H1 (cell line): ENCODE data around the gene MAP3K3. TPM values are rescaled to one million over a fixed set of nuclear protein-coding genes. Genes with fewer than 3 reads are reported as not detected.

Experiments used
- CTCF ChIA-PET: fragments of 300-600 bp; sonication (Branson Sonifier 250); formaldehyde crosslinking; loops from one replicate; lab custom pipeline; 2021; ENCODE audit not compliant: partially characterized antibody; lab: Charles Lee
- POLR2A ChIA-PET: fragments of 300-600 bp; sonication (Branson Sonifier 250); formaldehyde crosslinking; loops from one replicate; lab custom pipeline; 2021; ENCODE audit warnings: inconsistent platforms; ENCODE audit not compliant: partially characterized antibody; lab: Charles Lee
- DNase-seq, 2 experiments: peaks; one replicate each; pipeline versions ENCODE4 v3.0.0 to v3.0.0-alpha.2; 2010 to 2022; ENCODE audit warnings: low spot score in 2 of 2, low read depth in 1 of 2, mixed read lengths in 1 of 2
- FAIRE-seq: peaks from 2 replicates; lab custom pipeline; 2011; peaks lifted over from hg19 to GRCh38; lab: Jason Lieb, UNC
- H2AFZ ChIP-seq: 2 replicates; pipeline ENCODE4 v1.8.1; 2012; ENCODE audit warnings: low read length, inconsistent platforms
- H2AK5ac ChIP-seq: 2 replicates; pipeline ENCODE4 v1.6.1; 2013; ENCODE audit warnings: low read depth, low read length
- H2BK120ac ChIP-seq: replicated peaks from 2 replicates; pipeline ENCODE3; 2013; ENCODE audit warnings: low read depth, low read length, inconsistent platforms
- H2BK12ac ChIP-seq: 2 replicates; pipeline ENCODE4 v1.6.1; 2013; ENCODE audit warnings: low read depth, low read length
- H2BK15ac ChIP-seq: 2 replicates; pipeline ENCODE4 v1.6.1; 2013; ENCODE audit warnings: low read length
- H2BK20ac ChIP-seq: 2 replicates; pipeline ENCODE4 v1.6.1; 2013; ENCODE audit warnings: low read length
- H2BK5ac ChIP-seq: 2 replicates; pipeline ENCODE4 v1.6.1; 2013; ENCODE audit warnings: low read depth, low read length
- H3K14ac ChIP-seq: 2 replicates; pipeline ENCODE4 v1.6.1; 2013; ENCODE audit warnings: inconsistent platforms; ENCODE audit not compliant: insufficient read length
- H3K18ac ChIP-seq: 2 replicates; pipeline ENCODE4 v1.6.1; 2013; ENCODE audit warnings: low read length; ENCODE audit errors: extremely low read depth
- H3K23ac ChIP-seq: 2 replicates; pipeline ENCODE4 v1.6.1; 2013; ENCODE audit warnings: inconsistent platforms; ENCODE audit not compliant: insufficient read length
- H3K23me2 ChIP-seq: 2 replicates; pipeline ENCODE4 v1.6.1; 2013; ENCODE audit warnings: low read depth, low read length
- H3K27ac ChIP-seq: 2 replicates; pipeline ENCODE4 v1.6.1; 2011; ENCODE audit warnings: low read depth, low read length, inconsistent platforms
- H3K27me3 ChIP-seq, 4 experiments: replicated peaks in 1 of 4; 1 replicate in 1 of 4; 2 replicates in 3 of 4; pipeline versions ENCODE4 v1.6.1 to v1.8.1; 2011 to 2013; ENCODE audit warnings: low read length in 3 of 4, mild to moderate bottlenecking in 3 of 4, inconsistent platforms in 2 of 4, mixed read lengths in 2 of 4, moderate library complexity in 1 of 4; ENCODE audit not compliant: control insufficient read depth in 3 of 4, insufficient read depth in 3 of 4; ENCODE audit errors: extremely low read depth in 1 of 4
- H3K36me3 ChIP-seq, 4 experiments: 2 replicates each; pipeline versions ENCODE4 v1.6.1 to v1.8.1; 2011 to 2013; ENCODE audit warnings: mild to moderate bottlenecking in 4 of 4, low read length in 3 of 4, moderate library complexity in 2 of 4, control low read depth in 1 of 4, inconsistent platforms in 1 of 4; ENCODE audit not compliant: insufficient read depth in 4 of 4, control insufficient read depth in 2 of 4
- H3K4ac ChIP-seq: replicated peaks from 2 replicates; pipeline ENCODE3; 2013; ENCODE audit warnings: low read length, low read depth, mixed read lengths, inconsistent platforms; ENCODE audit not compliant: insufficient read length
- H3K4me1 ChIP-seq, 4 experiments: replicated peaks in 1 of 4; 1 replicate in 1 of 4; 2 replicates in 3 of 4; pipeline versions ENCODE4 v1.6.1 to v1.8.1; 2011 to 2013; ENCODE audit warnings: low read length in 3 of 4, inconsistent platforms in 2 of 4, mixed read lengths in 1 of 4; ENCODE audit not compliant: insufficient read depth in 4 of 4, control insufficient read depth in 3 of 4
- H3K4me2 ChIP-seq, 2 experiments: 2 replicates each; pipeline versions ENCODE4 v1.6.1 to v1.8.1; 2011 to 2013; ENCODE audit warnings: low read depth in 2 of 2, low read length in 2 of 2, control low read depth in 1 of 2, inconsistent platforms in 1 of 2, mild to moderate bottlenecking in 1 of 2; ENCODE audit not compliant: insufficient read depth in 1 of 2
- H3K4me3 ChIP-seq, 4 experiments: fragments of 200-600, 300-600 bp in 1 of 4; sonication (generic), shearing (Covaris generic), sonication (Bioruptor Twin) in 1 of 4; 2 replicates each; pipeline versions ENCODE4 v1.5.1 to v1.8.1; 2011 to 2016; ENCODE audit warnings: low read length in 4 of 4, low read depth in 3 of 4, control low read depth in 2 of 4, inconsistent platforms in 2 of 4, mild to moderate bottlenecking in 2 of 4, mixed read lengths in 1 of 4, moderate library complexity in 1 of 4; ENCODE audit not compliant: insufficient read depth in 2 of 4; ENCODE audit errors: extremely low read depth in 1 of 4
- H3K56ac ChIP-seq: replicated peaks from 2 replicates; pipeline ENCODE3; 2013; ENCODE audit warnings: low read depth, mild to moderate bottlenecking, mixed read lengths, low read length, inconsistent platforms; ENCODE audit not compliant: insufficient read length
- H3K79me1 ChIP-seq: 2 replicates; pipeline ENCODE4 v1.6.1; 2013; ENCODE audit warnings: low read depth, low read length, control low read depth
- H3K79me2 ChIP-seq, 2 experiments: 2 replicates each; pipeline versions ENCODE4 v1.6.1 to v1.8.1; 2012 to 2013; ENCODE audit warnings: low read length in 2 of 2, mild to moderate bottlenecking in 2 of 2, inconsistent platforms in 1 of 2; ENCODE audit not compliant: insufficient read depth in 2 of 2, control insufficient read depth in 1 of 2
- H3K9ac ChIP-seq, 4 experiments: replicated peaks in 1 of 4; 1 replicate in 1 of 4; 2 replicates in 3 of 4; pipeline versions ENCODE4 v1.6.1 to v1.8.1; 2011 to 2013; ENCODE audit warnings: low read depth in 3 of 4, low read length in 3 of 4, control low read depth in 2 of 4, mild to moderate bottlenecking in 2 of 4, moderate library complexity in 2 of 4, inconsistent platforms in 1 of 4; ENCODE audit errors: extremely low read depth in 1 of 4
- H3K9me3 ChIP-seq, 2 experiments: 2 replicates each; pipeline versions ENCODE4 v1.6.1 to v1.8.1; 2012 to 2013; ENCODE audit warnings: mild to moderate bottlenecking in 2 of 2, moderate library complexity in 2 of 2, control low read depth in 1 of 2, inconsistent platforms in 1 of 2, low read depth in 1 of 2, low read length in 1 of 2, mixed read lengths in 1 of 2; ENCODE audit not compliant: insufficient read depth in 2 of 2
- H4K20me1 ChIP-seq, 2 experiments: replicated peaks in 1 of 2; 2 replicates each; pipeline versions ENCODE3 to v1.8.1; 2011 to 2013; ENCODE audit warnings: inconsistent platforms in 2 of 2, low read length in 2 of 2, mild to moderate bottlenecking in 1 of 2; ENCODE audit not compliant: insufficient read depth in 2 of 2, control insufficient read depth in 1 of 2
- H4K5ac ChIP-seq: 2 replicates; pipeline ENCODE4 v1.6.1; 2013; ENCODE audit warnings: low read length, low read depth, mixed read lengths, inconsistent platforms; ENCODE audit not compliant: insufficient read length
- H4K8ac ChIP-seq: 2 replicates; pipeline ENCODE4 v1.8.0; 2013; ENCODE audit warnings: mild to moderate bottlenecking, moderate library complexity, low read length, inconsistent platforms; ENCODE audit not compliant: insufficient read depth; ENCODE audit errors: extremely low read depth
- H4K91ac ChIP-seq: replicated peaks from 2 replicates; pipeline ENCODE3; 2013; ENCODE audit warnings: low read length, mixed read lengths, inconsistent platforms; ENCODE audit not compliant: insufficient read length
- CEBPB ChIP-seq: IDR thresholded peaks from 2 replicates; pipeline ENCODE4 v1.6.1; 2012; ENCODE audit warnings: low read depth, low read length
- EGR1 ChIP-seq: IDR thresholded peaks from 2 replicates; pipeline ENCODE4 v1.6.1; 2011; ENCODE audit warnings: low read depth, low read length, borderline replicate concordance
- EZH2 ChIP-seq: fragments of 200-600 bp; sonication (generic); IDR thresholded peaks from 2 replicates; pipeline ENCODE4 v1.7.1; 2012; ENCODE audit warnings: low read depth, mild to moderate bottlenecking, moderate library complexity, low read length, inconsistent platforms; ENCODE audit not compliant: severe bottlenecking
- GABPA ChIP-seq: IDR thresholded peaks from 2 replicates; pipeline ENCODE4 v1.6.1; 2011; ENCODE audit warnings: mild to moderate bottlenecking, low read length, moderate library complexity, borderline replicate concordance; ENCODE audit not compliant: insufficient read depth
- GTF2F1 ChIP-seq: IDR thresholded peaks from 2 replicates; pipeline ENCODE4 v1.6.1; 2012; ENCODE audit warnings: low read depth, low read length, improper control_type of control experiment, borderline replicate concordance
- KDM1A ChIP-seq: fragments of 200-600, 300-600 bp; sonication (generic); IDR thresholded peaks from 2 replicates; pipeline ENCODE4 v1.7.1; 2016; ENCODE audit warnings: mild to moderate bottlenecking, low read length, borderline replicate concordance
- POLR2AphosphoS5 ChIP-seq: IDR thresholded peaks from 2 replicates; pipeline ENCODE4 v1.6.1; 2011; ENCODE audit warnings: low read depth, low read length
- RXRA ChIP-seq: IDR thresholded peaks from 2 replicates; pipeline ENCODE4 v1.6.1; 2011; ENCODE audit warnings: low read depth, mild to moderate bottlenecking, low read length, moderate library complexity; ENCODE audit not compliant: insufficient read depth
- SP2 ChIP-seq: IDR thresholded peaks from 2 replicates; pipeline ENCODE4 v1.6.1; 2012; ENCODE audit warnings: mild to moderate bottlenecking, low read length, inconsistent platforms
- SUZ12 ChIP-seq: fragments of 200-600 bp; sonication (generic); IDR thresholded peaks from 2 replicates; pipeline ENCODE4 v1.6.1; 2012; ENCODE audit warnings: mild to moderate bottlenecking, inconsistent platforms, low read length, moderate library complexity, mixed read lengths
- TAF1 ChIP-seq: IDR thresholded peaks from 2 replicates; pipeline ENCODE4 v1.6.1; 2011; ENCODE audit warnings: mild to moderate bottlenecking, low read depth, low read length
- TBP ChIP-seq: IDR thresholded peaks from 2 replicates; pipeline ENCODE4 v1.6.1; 2011; ENCODE audit warnings: low read depth, low read length, improper control_type of control experiment
- WGBS, 2 experiments: shearing (Covaris generic) in 1 of 2; methylation state at CpG; one replicate each; pipeline versions ENCODE4 v1.1.6 to v1.1.7; 2013 to 2015; ENCODE audit warnings: low lambda C conversion rate in 2 of 2, mixed read lengths in 2 of 2, inconsistent platforms in 1 of 2, low coverage in 1 of 2, missing lambda C conversion rate in 1 of 2; ENCODE audit not compliant: insufficient replicate concordance in 2 of 2, insufficient coverage in 1 of 2, insufficient read length in 1 of 2; ENCODE audit errors: extremely low coverage in 1 of 2, missing lambda C conversion rate in 1 of 2; 5-methylcytosine and 5-hydroxymethylcytosine counted together
- polyA plus RNA-seq, 7 experiments: library from polyadenylated mRNA; depleted of rRNA in 3 of 7; stranded (reverse) in 5 of 7; unstranded in 2 of 7; fragments of >200 nt in 5 of 7; fragments of 200-250 nt in 2 of 7; gene quantifications; 1 replicate in 5 of 7; 2 replicates in 1 of 7; 4 replicates in 1 of 7; pipeline versions ENCODE4 v1.2.1 to v1.2.3, GENCODE V29; 2011 to 2013; ENCODE audit warnings: missing spikeins in 2 of 7, mixed read lengths in 2 of 7
- total RNA-seq: library from RNA; stranded (reverse); fragmentation: NEBNext Ultra II Directional; extraction: Animal tissue kit (Norgen Biotek cat#: 25700); gene quantifications from 2 replicates; pipeline ENCODE4 v1.2.1, GENCODE V29; 2021

MAP3K3 gene
- total and polyA plus RNA-seq, 2 of the 8 experiments (the other 6 are each of a cell fraction or from before 2014, with no cell fraction given) = 10.3 to 21.0 TPM

- DNase-seq = no peak
- POLR2A ChIA-PET = interaction anchor here (0.6 to 2.8 kb wide), 6 partner anchors 10 to 174 kb away, joined by 3 to 18 read pairs (median 4); partner anchors contain the start of gene DCAF7
- 0 out of 2 replicates have a peak overlapping the region, but pooled peaks have one; percentile 20 for H2AFZ ChIP-seq
- TF ChIP-seq CEBPB (no peak), SP2 (no peak), TBP (no peak), EZH2 (no peak), POLR2AphosphoS5 (no peak), EGR1 (no peak), SUZ12 (no peak), GTF2F1 (no peak), KDM1A (no peak), TAF1 (no peak), RXRA (no peak), GABPA (no peak)
Observed at GRCh38 chr17:63601439-63602371, 20.5 kb upstream of the MAP3K3 start.

More at GRCh38 chr17:63601439-63602371, 20.5 kb upstream of the MAP3K3 start:
- H3K23ac ChIP-seq = no peak overlapping the region
- H3K56ac ChIP-seq = no peak overlapping the region
- H3K23me2 ChIP-seq = peaks cover 5% of the 10 kb centered on the region
- H4K91ac ChIP-seq = no peak overlapping the region
- H2BK12ac ChIP-seq = no peak overlapping the region
- CTCF ChIA-PET = interaction anchor here (0.9 to 5.0 kb wide), 7 partner anchors 10 to 178 kb away, joined by 3 to 42 read pairs (median 3); no protein-coding TSS in a partner anchor
- no peak overlapping the region for H2BK120ac ChIP-seq
- H3K79me1 ChIP-seq = no peaks in the 10 kb centered on the region; the same call in 1 of the 2 replicates
- H2BK15ac ChIP-seq = no peak overlapping the region
- H3K14ac ChIP-seq = no peak overlapping the region
- peaks cover 8 to 21% (median 17%) of the 10 kb centered on the region in 4 experiments; a peak in 7 of 8 replicates for H3K36me3 ChIP-seq
- H3K4me3 ChIP-seq = peak overlapping the region; percentile 74 to 85 (median 78)
- H3K4me2 ChIP-seq = peak overlapping the region; percentile 77 to 96
- H3K27me3 ChIP-seq = no peaks in the 10 kb centered on the region
- no peak overlapping the region for H4K5ac ChIP-seq
- H3K9me3 ChIP-seq = no peaks in the 10 kb centered on the region
- H4K20me1 ChIP-seq = no peaks in the 10 kb centered on the region
- H3K9ac ChIP-seq = peak overlapping the region; percentile 73 to 93 (median 82); a peak in 6 of 7 replicates
- no peak overlapping the region for H3K27ac ChIP-seq
- peaks cover 0 to 3% (median 3%) of the 10 kb centered on the region in 4 experiments; a peak in 4 of 7 replicates for H3K4me1 ChIP-seq
- WGBS, 2 experiments = 61% methylated on average over 8 of the region's 9 CpGs; no CpG with 5 or more reads in 1 of the 2 experiments
- no peak for FAIRE-seq
- no peak overlapping the region for H2AK5ac ChIP-seq
- no peak overlapping the region; the same call in 1 of the 2 replicates for H2BK5ac ChIP-seq
- H3K4ac ChIP-seq = no peak overlapping the region
- H2BK20ac ChIP-seq = no peak overlapping the region
- no peak overlapping the region for H3K18ac ChIP-seq
- no peaks in the 10 kb centered on the region for H3K79me2 ChIP-seq
- peak overlapping the region; percentile 93; the same call in 1 of the 2 replicates for H4K8ac ChIP-seq
